ENCODE measurements around the gene SEC22C.

DNA sequence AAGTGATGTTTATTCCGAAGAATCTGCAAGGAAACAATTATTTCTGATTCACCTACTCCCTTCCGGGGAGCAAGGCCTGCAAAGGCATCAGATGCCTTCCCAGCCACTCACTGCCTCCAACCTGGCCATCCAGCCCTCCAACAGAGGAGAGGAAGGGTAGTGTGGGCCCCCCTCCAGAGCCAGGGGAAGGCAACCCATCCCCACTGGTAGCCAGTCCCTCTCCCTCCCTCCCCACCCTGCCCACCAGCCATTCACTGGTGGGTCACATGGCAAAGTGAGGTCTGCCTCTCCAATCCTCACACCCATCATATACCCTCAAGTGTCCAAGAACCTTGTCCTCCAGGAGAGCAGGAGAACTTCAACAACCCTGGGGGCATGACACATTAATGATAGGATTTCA lies 81.7 kb downstream of the SEC22C start:
- TF ChIP-seq CTCF (IDR thresholded peaks at IDR 0.05) (no peak), POLR2A (IDR thresholded peaks at IDR 0.05) (no peak), POLR2AphosphoS5 (IDR thresholded peaks at IDR 0.05) (no peak)
